Caco-2 (cell line): Measurements from ENCODE around the gene POFUT2. TPM values are rescaled to one million over a fixed set of nuclear protein-coding genes. Genes with fewer than 3 reads are reported as not detected.
A peak's percentile ranks its signal among the peaks of the same experiment; 100 is the strongest.

Experiments used
- BruUV-seq: library from RNA; stranded (reverse); fragments of 400-500 nt; replicated peaks from 2 replicates; lab custom pipeline; 2021; lab: Mats Ljungman, UMichigan
- CTCF ChIA-PET: fragments of 300-600 bp; sonication (Branson Sonifier 250); formaldehyde crosslinking; loops from one replicate; lab custom pipeline; 2022; ENCODE audit warnings: antibody characterized with exemption; lab: Charles Lee
- POLR2A ChIA-PET: fragments of 300-600 bp; sonication (Branson Sonifier 250); formaldehyde crosslinking; loops from one replicate; lab custom pipeline; 2022; ENCODE audit warnings: antibody characterized with exemption; lab: Charles Lee
- DNase-seq, 2 experiments: peaks; one replicate each; pipeline versions ENCODE4 v3.0.0 to v3.0.0-alpha.2; 2020 to 2022
- H3K27me3 ChIP-seq: replicated peaks from 2 replicates; pipeline ENCODE4 v1.6.0; 2011; ENCODE audit warnings: low read length; ENCODE audit not compliant: control insufficient read depth, insufficient read depth
- H3K36me3 ChIP-seq: 2 replicates; pipeline ENCODE4 v1.5.1; 2011; ENCODE audit warnings: low read length; ENCODE audit not compliant: control insufficient read depth, insufficient read depth
- H3K4me1 ChIP-seq: fragments of 250-450 bp; sonication (Bioruptor Pico); 2 replicates; pipeline ENCODE4 v1.5.1; 2020; ENCODE audit warnings: mild to moderate bottlenecking
- H3K4me3 ChIP-seq: 2 replicates; pipeline ENCODE4 v1.5.1; 2011; ENCODE audit warnings: low read depth, mild to moderate bottlenecking, control low read depth, low read length
- H3K9me3 ChIP-seq: fragments of 250-450 bp; sonication (Bioruptor Pico); 2 replicates; pipeline ENCODE4 v1.5.1; 2020; ENCODE audit warnings: mild to moderate bottlenecking, moderate library complexity
- H3K27ac Mint-ChIP-seq: one replicate; pipeline ENCODE4 v1.8.0; 2022; ENCODE audit warnings: mixed read lengths; ENCODE audit not compliant: unreplicated experiment
- H3K27me3 Mint-ChIP-seq: one replicate; pipeline ENCODE4 v1.8.0; 2022; ENCODE audit warnings: mixed read lengths; ENCODE audit not compliant: insufficient read depth, unreplicated experiment
- H3K36me3 Mint-ChIP-seq: one replicate; pipeline ENCODE4 v1.8.0; 2022; ENCODE audit warnings: mild to moderate bottlenecking, mixed read lengths; ENCODE audit not compliant: insufficient read depth, unreplicated experiment
- H3K4me1 Mint-ChIP-seq: one replicate; pipeline ENCODE4 v1.8.0; 2022; ENCODE audit warnings: low read depth, mixed read lengths; ENCODE audit not compliant: unreplicated experiment
- H3K4me3 Mint-ChIP-seq: one replicate; pipeline ENCODE4 v1.8.0; 2022; ENCODE audit warnings: mild to moderate bottlenecking, moderate library complexity, mixed read lengths; ENCODE audit not compliant: unreplicated experiment
- H3K9me3 Mint-ChIP-seq: one replicate; pipeline ENCODE4 v1.8.0; 2022; ENCODE audit warnings: mixed read lengths; ENCODE audit not compliant: unreplicated experiment
- intact Hi-C: fragments of 100-400 bp; cut with micrococcal nuclease; formaldehyde crosslinking; loops from one replicate; pipeline ENCODE4 v1.10.0; 2022; ENCODE audit not compliant: unreplicated experiment
- total RNA-seq: library from RNA; stranded (reverse); gene quantifications from 2 replicates; pipeline ENCODE4 v1.2.3, GENCODE V29; 2022
- TF ChIP-seq, protein P1 (sequence below), 2 experiments: fragments of 200-600 bp in 1 of 2; IDR thresholded peaks; 1 replicate in 1 of 2; 2 replicates in 1 of 2; pipeline versions ENCODE4 v1.5.1 to v1.8.0; 2011 to 2022; ENCODE audit warnings: antibody characterized with exemption in 1 of 2, control low read depth in 1 of 2, inconsistent platforms in 1 of 2, low read depth in 1 of 2, low read length in 1 of 2, mild to moderate bottlenecking in 1 of 2, moderate library complexity in 1 of 2; ENCODE audit not compliant: insufficient read depth in 1 of 2, severe bottlenecking in 1 of 2, unreplicated experiment in 1 of 2

Gene POFUT2
- total RNA-seq, 1 experiment from 2014 or later, result 32.0 TPM

DNA sequence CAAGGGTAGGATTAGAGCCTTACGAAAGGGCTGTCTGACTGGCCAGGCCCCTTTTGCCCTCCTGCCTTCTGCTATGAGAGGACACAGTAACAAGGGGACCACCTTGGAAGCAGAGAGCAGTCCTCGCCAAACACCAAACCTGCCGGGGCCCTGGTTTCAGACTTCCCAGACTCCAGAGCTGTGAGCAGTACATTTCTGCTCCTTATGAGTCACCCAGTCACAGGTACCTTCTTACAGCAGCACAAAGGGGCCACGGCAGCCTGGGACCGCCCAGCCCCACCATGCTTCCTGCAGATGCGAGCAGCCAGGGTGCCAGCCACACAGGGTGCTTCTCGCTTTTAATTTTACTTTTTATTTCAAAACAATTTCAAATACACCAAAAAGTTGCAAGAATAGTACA, 17.2 kb upstream of the POFUT2 start:
- TF ChIP-seq, protein P1, sequence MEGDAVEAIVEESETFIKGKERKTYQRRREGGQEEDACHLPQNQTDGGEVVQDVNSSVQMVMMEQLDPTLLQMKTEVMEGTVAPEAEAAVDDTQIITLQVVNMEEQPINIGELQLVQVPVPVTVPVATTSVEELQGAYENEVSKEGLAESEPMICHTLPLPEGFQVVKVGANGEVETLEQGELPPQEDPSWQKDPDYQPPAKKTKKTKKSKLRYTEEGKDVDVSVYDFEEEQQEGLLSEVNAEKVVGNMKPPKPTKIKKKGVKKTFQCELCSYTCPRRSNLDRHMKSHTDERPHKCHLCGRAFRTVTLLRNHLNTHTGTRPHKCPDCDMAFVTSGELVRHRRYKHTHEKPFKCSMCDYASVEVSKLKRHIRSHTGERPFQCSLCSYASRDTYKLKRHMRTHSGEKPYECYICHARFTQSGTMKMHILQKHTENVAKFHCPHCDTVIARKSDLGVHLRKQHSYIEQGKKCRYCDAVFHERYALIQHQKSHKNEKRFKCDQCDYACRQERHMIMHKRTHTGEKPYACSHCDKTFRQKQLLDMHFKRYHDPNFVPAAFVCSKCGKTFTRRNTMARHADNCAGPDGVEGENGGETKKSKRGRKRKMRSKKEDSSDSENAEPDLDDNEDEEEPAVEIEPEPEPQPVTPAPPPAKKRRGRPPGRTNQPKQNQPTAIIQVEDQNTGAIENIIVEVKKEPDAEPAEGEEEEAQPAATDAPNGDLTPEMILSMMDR (IDR thresholded peaks at IDR 0.05; ENCODE audit: insufficient read depth in 1 of 2, low read depth in 1 of 2, low read length in 1 of 2, severe bottlenecking in 1 of 2, unreplicated experiment in 1 of 2), result no peak
- Mint-ChIP-seq H3K36me3 (peaks cover 14% of the 10 kb centered on the region), H3K9me3 (no peaks in the 10 kb centered on the region), H3K27ac (no peak overlapping the region), H3K4me3 (no peak overlapping the region), H3K27me3 (no peaks in the 10 kb centered on the region), H3K4me1 (peaks cover 10% of the 10 kb centered on the region)
- H3K27me3 ChIP-seq, result no peaks in the 10 kb centered on the region
- POLR2A ChIA-PET, result no interaction called here
- H3K4me3 ChIP-seq, result no peak overlapping the region
- no peaks in the 10 kb centered on the region for H3K9me3 ChIP-seq
- intact Hi-C loops, result no loop called here
- no peaks in the 10 kb centered on the region for H3K36me3 ChIP-seq
- no peak for DNase-seq
- peaks cover 13% of the 10 kb centered on the region for H3K4me1 ChIP-seq
- no TSS peak for BruUV-seq
- CTCF ChIA-PET, result no interaction called here

DNA sequence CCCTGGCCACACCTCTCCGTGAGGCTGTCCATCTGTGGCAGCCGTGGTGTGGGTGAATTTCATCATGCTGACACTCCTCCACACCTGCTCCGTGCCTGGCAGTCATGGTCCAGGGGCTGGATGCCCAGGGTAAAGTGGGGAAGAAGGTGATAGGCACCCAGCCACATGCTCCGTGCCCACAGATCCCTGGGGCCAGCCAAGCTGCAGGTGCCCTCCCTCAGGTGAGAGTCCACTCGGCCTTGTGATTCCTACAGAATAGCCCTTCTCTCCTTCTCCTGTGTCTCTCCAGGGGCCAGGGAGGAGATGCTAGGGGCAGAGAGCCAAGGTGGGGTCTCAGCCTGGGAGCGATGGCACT, 16.8 kb upstream of the POFUT2 start:
- peaks cover 9% of the 10 kb centered on the region for H3K4me1 Mint-ChIP-seq
- CTCF ChIA-PET, result no interaction called here
- H3K4me1 ChIP-seq, result peaks cover 13% of the 10 kb centered on the region
- H3K27ac Mint-ChIP-seq, result peak overlapping the region; percentile 74
- no TSS peak for BruUV-seq
- intact Hi-C loops, result no loop called here
- no peaks in the 10 kb centered on the region for H3K9me3 Mint-ChIP-seq
- H3K27me3 Mint-ChIP-seq, result no peaks in the 10 kb centered on the region
- no peaks in the 10 kb centered on the region for H3K36me3 ChIP-seq
- H3K36me3 Mint-ChIP-seq, result peaks cover 14% of the 10 kb centered on the region
- no peaks in the 10 kb centered on the region for H3K9me3 ChIP-seq
- no peak for DNase-seq
- POLR2A ChIA-PET, result no interaction called here
- H3K4me3 Mint-ChIP-seq, result no peak overlapping the region
- H3K4me3 ChIP-seq, result no peak overlapping the region
- TF ChIP-seq, protein P1 (IDR thresholded peaks at IDR 0.05; ENCODE audit: insufficient read depth in 1 of 2, low read depth in 1 of 2, low read length in 1 of 2, severe bottlenecking in 1 of 2, unreplicated experiment in 1 of 2), result no peak
- H3K27me3 ChIP-seq, result no peaks in the 10 kb centered on the region

DNA sequence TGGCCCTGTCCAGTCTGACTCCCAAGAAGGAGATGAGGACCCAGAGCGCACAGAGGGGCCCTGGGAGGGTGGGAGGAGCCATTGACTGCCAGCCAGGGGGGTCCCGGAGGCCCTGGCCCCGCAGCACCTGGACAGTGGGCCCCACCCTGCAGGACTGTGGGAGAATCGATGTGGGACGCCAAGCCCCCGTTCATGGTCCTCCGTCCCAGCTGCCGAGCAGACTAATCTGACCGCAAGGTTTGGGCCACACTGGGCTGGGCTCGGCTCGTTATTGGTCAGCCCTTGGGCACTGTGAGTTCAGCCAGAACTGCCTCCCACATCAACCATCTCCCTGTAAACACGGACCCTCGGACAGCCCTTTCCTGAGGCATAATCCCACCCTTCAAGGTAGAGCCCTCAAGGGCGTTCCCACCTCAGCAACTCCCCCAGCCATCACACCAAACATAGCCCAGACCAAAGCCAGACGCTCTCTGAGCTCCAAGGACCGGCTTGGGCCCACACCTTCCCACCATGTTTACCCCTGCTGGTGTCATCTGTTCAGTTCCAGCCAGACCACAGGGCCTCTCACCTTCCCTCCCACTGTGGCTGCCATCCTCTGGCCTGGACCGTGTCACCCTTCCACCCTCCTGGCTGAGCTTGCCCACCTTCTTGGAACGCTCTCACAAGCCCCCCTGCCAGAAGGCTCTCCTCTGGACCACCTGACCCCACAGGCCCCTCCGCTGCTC, 16.2 kb upstream of the POFUT2 start:
- Mint-ChIP-seq H3K27ac (peak overlapping the region; percentile 74), H3K4me1 (peaks cover 3% of the 10 kb centered on the region), H3K9me3 (no peaks in the 10 kb centered on the region), H3K27me3 (no peaks in the 10 kb centered on the region), H3K4me3 (no peak overlapping the region), H3K36me3 (peaks cover 12% of the 10 kb centered on the region)
- ChIA-PET CTCF (no interaction called here), POLR2A (no interaction called here)
- Histone ChIP-seq H3K27me3 (no peaks in the 10 kb centered on the region), H3K4me1 (peaks cover 9% of the 10 kb centered on the region), H3K9me3 (no peaks in the 10 kb centered on the region), H3K36me3 (no peaks in the 10 kb centered on the region), H3K4me3 (no peak overlapping the region)
- DNase-seq, result peak in 1 of 2 experiments; percentile 21
- intact Hi-C loops, result no loop called here
- BruUV-seq, result no TSS peak
- TF ChIP-seq, protein P1 (IDR thresholded peaks at IDR 0.05; ENCODE audit: insufficient read depth in 1 of 2, low read depth in 1 of 2, low read length in 1 of 2, severe bottlenecking in 1 of 2, unreplicated experiment in 1 of 2), result no peak
